ENCODE data around the gene CTSH. TPM values are rescaled to one million over a fixed set of nuclear protein-coding genes. Genes with fewer than 3 reads are reported as not detected.
"Not testable (repeated sequence)": the region's sequence is repeated elsewhere in the genome, so short reads cannot be mapped to it uniquely, and the experiment has no call there.

Gene CTSH
- total RNA-seq, 2 donors from 2014 or later: 257 to 415 TPM

- Histone ChIP-seq H3K36me3 (no peaks in the 10 kb centered on the region), H3K9me3 (no peaks in the 10 kb centered on the region), H3K4me3 (peak overlapping the region in 1 of 2 donors; percentile 100), H3K4me1 (replicated peaks) (peaks cover 10% of the 10 kb centered on the region), H3K27ac (peak overlapping the region in 1 of 2 donors; percentile 100), H3K27me3 (replicated peaks; ENCODE audit: insufficient read depth) (no peaks in the 10 kb centered on the region)
- TF ChIP-seq CTCF (IDR thresholded peaks at IDR 0.05): no peak
- TF ChIP-seq POLR2AphosphoS5 (IDR thresholded peaks at IDR 0.05): no peak
- no peak for TF ChIP-seq POLR2A (IDR thresholded peaks at IDR 0.05)
- DNase-seq (ENCODE audit: low spot score): no peak
- WGBS: 61% methylated on average over 22 of the region's 22 CpGs
- intact Hi-C loops (cut with DNase I): no loop called here
Measured at GRCh38 chr15:78875107-78875914, 69.5 kb downstream of the CTSH start.

DNA sequence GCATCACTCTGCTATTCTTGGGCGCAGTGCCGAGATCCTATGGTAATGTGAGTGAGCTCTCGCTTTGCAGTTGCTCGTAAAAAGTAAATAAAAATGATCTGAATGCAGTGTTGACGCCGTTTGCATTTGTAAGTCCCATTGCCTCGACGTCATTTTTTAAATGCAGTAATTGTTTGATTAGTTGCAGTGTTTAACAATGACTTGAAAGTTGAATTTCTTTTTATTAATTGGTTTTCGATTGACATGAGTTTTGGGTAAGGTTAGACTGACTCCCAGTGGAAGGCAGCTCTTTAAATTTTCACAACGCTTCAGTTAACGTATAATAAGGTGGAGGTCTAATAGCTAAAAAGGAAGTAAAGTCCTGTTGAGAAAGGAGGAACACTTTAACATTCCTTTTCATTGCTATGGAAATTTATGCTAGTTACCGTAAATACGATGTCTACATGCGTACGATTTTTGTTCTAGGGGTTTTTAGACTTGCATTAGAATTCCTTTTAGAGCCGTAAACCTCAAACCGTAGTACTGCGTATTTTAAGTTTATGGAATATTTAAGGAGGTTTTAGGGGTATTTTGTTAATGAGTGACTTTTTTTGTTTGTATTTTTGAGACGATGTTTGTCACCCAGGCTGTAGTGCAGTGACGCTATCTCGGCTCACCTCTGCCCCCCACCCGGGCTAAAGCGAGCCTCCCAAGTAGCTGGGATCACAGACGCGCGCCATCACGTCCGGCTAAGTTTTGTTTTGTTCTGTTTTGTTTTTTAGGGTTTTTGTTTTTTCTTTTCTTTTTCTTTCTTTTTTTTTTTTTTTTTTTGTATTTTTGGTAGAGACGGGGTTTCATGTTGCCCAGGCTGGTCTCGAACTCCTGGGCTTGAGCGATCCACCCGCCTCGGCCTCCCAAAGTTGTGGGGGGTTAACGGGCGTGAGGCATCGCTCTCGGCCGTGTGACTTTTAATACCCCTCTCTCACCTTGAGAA lies 70.8 kb downstream of the CTSH start:
- under 1% methylated on average over 38 of the region's 38 CpGs for WGBS
- Histone ChIP-seq H3K4me1 (replicated peaks) (peaks cover 10% of the 10 kb centered on the region), H3K27me3 (replicated peaks; ENCODE audit: insufficient read depth) (no peaks in the 10 kb centered on the region), H3K9me3 (no peaks in the 10 kb centered on the region), H3K36me3 (no peaks in the 10 kb centered on the region), H3K27ac (peak overlapping the region; percentile 99 to 100), H3K4me3 (peak overlapping the region; percentile 89 to 100)
- intact Hi-C loops (cut with DNase I): no loop called here
- no peak for DNase-seq (ENCODE audit: low spot score)
- TF ChIP-seq POLR2AphosphoS5 (IDR thresholded peaks at IDR 0.05): no peak
- TF ChIP-seq CTCF (IDR thresholded peaks at IDR 0.05): no peak
- TF ChIP-seq POLR2A (IDR thresholded peaks at IDR 0.05): no peak

GRCh38 chr15:78872972-78873792 lies 71.7 kb downstream of the CTSH start:
- peaks cover 10% of the 10 kb centered on the region for H3K4me1 ChIP-seq (replicated peaks)
- H3K27me3 ChIP-seq (replicated peaks; ENCODE audit: insufficient read depth): no peaks in the 10 kb centered on the region
- under 1% methylated on average over 75 of the region's 75 CpGs for WGBS
- peak; percentile 39 for TF ChIP-seq POLR2AphosphoS5 (IDR thresholded peaks at IDR 0.05)
- peak; percentile 70 for TF ChIP-seq POLR2A (IDR thresholded peaks at IDR 0.05)
- TF ChIP-seq CTCF (IDR thresholded peaks at IDR 0.05): peak in 2 of 4 experiments; percentile 7 to 31
- H3K4me3 ChIP-seq: peak overlapping the region; percentile 89 to 100
- intact Hi-C loops (cut with DNase I): no loop called here
- H3K27ac ChIP-seq: peak overlapping the region; percentile 99 to 100
- H3K9me3 ChIP-seq: no peaks in the 10 kb centered on the region
- DNase-seq (ENCODE audit: low spot score): peak; percentile 71
- H3K36me3 ChIP-seq: no peaks in the 10 kb centered on the region

GRCh38 chr15:78872155-78872971 lies 72.5 kb downstream of the CTSH start, which contains the start of gene MORF4L1:
Gene MORF4L1 (plus strand): TSS chr15:78872890. CDS start chr15:78873018, 128 bp downstream.
- TF ChIP-seq POLR2AphosphoS5 (IDR thresholded peaks at IDR 0.05) (peak; percentile 55), CTCF (IDR thresholded peaks at IDR 0.05) (no peak)
- intact Hi-C loops (cut with DNase I): no loop called here
- Histone ChIP-seq H3K9me3 (no peaks in the 10 kb centered on the region), H3K27ac (peak within 1 kb of the TSS; percentile 99 to 100), H3K4me3 (peak within 1 kb of the TSS; percentile 89 to 100), H3K4me1 (replicated peaks) (peaks cover 8% of the 10 kb centered on the region), H3K36me3 (no peaks in the 10 kb centered on the region), H3K27me3 (replicated peaks; ENCODE audit: insufficient read depth) (no peaks in the 10 kb centered on the region)
- DNase-seq (ENCODE audit: low spot score): peak; percentile 97
- WGBS: 8% methylated on average over 44 of the region's 52 CpGs

GRCh38 chr15:78871483-78872127 lies 73.2 kb downstream of the CTSH start:
- H3K36me3 ChIP-seq: not testable (repeated sequence)

More at GRCh38 chr15:78871483-78872127, 73.2 kb downstream of the CTSH start:
- H3K27me3 ChIP-seq (replicated peaks; ENCODE audit: insufficient read depth); H3K4me3 ChIP-seq; H3K4me1 ChIP-seq (replicated peaks); DNase-seq (ENCODE audit: low spot score); H3K9me3 ChIP-seq; H3K27ac ChIP-seq; intact Hi-C loops (cut with DNase I): not testable (repeated sequence)
- 72% methylated on average over 24 of the region's 24 CpGs for WGBS

Measured in prostate gland (tissue), 2 donors.